ENCODE measurements around the gene MRPL55. TPM values are rescaled to one million over a fixed set of nuclear protein-coding genes. Genes with fewer than 3 reads are reported as not detected.

MRPL55 gene
- total and polyA plus RNA-seq, 2 of the 13 experiments (the other 11 are each of a cell fraction or from before 2014, with no cell fraction given), result 58.6 to 92.9 TPM

DNA sequence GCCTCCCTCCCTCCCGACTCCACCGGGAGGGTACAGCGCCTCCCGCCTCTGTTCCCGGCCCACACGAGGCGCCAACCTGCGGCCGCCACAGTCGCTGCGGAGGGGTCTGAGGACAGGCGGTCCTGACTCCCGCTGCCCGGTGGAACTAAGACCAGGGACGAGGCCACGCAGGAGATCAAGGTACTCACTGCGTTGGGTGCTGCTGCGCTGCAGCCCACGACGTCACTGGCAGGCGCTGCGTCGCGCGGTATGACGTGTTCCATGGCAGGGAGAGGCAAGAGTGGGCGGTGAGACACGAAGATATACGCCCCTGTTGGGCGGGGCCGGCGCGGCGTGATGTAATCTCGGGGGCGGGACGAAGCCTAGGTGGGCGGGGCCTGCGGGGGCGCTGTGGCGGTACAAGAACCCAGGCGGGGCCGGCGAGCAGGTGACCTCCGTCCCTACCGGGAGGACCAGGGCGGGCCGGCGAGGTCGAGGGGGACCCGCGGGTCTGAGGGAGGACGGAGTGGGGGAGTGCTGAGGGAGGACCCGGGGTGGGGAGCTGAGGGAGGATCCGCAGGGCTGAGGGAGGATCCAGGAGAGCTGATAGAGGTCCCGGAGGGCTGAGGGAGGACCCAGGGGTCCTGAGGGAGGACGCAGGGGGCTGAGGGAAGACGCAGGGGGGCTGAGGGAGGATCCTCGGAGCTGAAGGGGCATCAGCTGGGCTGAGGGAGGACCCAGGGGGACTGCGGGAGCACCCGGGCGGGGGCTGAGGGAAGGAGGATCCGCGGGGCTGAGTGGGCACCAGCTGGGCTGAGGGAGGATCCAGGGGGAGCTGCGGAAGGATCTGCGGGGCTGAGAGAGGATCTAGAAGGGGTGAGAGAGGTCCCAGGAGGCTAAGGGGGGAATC lies at the start of gene MRPL55 (continued):
- TF ChIP-seq ZNF619 (CRISPR knock-in tag; IDR thresholded peaks at IDR 0.05) (peak; percentile 97), TAF15 (IDR thresholded peaks at IDR 0.05; ENCODE audit: low read depth, low read length, poor library complexity, severe bottlenecking) (peak; percentile 86), ZSCAN25 (CRISPR knock-in tag; IDR thresholded peaks at IDR 0.05) (peak; percentile 85; the same call in 1 of the 2 replicates), PHB2 (IDR thresholded peaks at IDR 0.05; ENCODE audit: partially characterized antibody) (no peak), KAT2B (IDR thresholded peaks at IDR 0.05; ENCODE audit: borderline replicate concordance, low read depth, low read length) (no peak), ZEB1 (IDR thresholded peaks at IDR 0.05; ENCODE audit: insufficient replicate concordance, low read depth) (no peak), ASH2L (IDR thresholded peaks at IDR 0.05; ENCODE audit: insufficient read length, low read depth, low read length) (peak; percentile 66), SRF (IDR thresholded peaks at IDR 0.05; ENCODE audit: low read depth, low read length) (peak; percentile 74; the same call in 1 of the 2 replicates), BHLHE40 (IDR thresholded peaks at IDR 0.05; ENCODE audit: low read length) (no peak; the same call in 1 of the 2 replicates), ZNF552 (CRISPR knock-in tag; IDR thresholded peaks at IDR 0.05; ENCODE audit: borderline replicate concordance) (0 out of 2 replicates have a peak, but pooled peaks have one; percentile 62), BATF2 (CRISPR knock-in tag; IDR thresholded peaks at IDR 0.05) (no peak), ELF4 (CRISPR knock-in tag; IDR thresholded peaks at IDR 0.05; ENCODE audit: borderline replicate concordance) (no peak), DR1 (CRISPR knock-in tag; IDR thresholded peaks at IDR 0.05) (peak; percentile 86; the same call in 1 of the 2 replicates), JARID2 (CRISPR knock-in tag; IDR thresholded peaks at IDR 0.05; ENCODE audit: insufficient replicate concordance) (peak; percentile 63), ETV6 (CRISPR knock-in tag; conservative IDR thresholded peaks at IDR 0.05) (no peak), RARA (CRISPR knock-in tag; IDR thresholded peaks at IDR 0.05) (peak; percentile 46), ZNF382 (CRISPR knock-in tag; IDR thresholded peaks at IDR 0.05; ENCODE audit: borderline replicate concordance) (no peak), RAD21 (CRISPR knock-in tag; IDR thresholded peaks at IDR 0.05) (no peak), ZHX1 (CRISPR knock-in tag; IDR thresholded peaks at IDR 0.05; ENCODE audit: low read depth) (peak; percentile 99), ETV5 (CRISPR knock-in tag; IDR thresholded peaks at IDR 0.05; ENCODE audit: borderline replicate concordance) (peak; percentile 17; the same call in 1 of the 2 replicates), ZFAT (CRISPR knock-in tag; conservative IDR thresholded peaks at IDR 0.05) (no peak), ZSCAN31 (CRISPR knock-in tag; IDR thresholded peaks at IDR 0.05; ENCODE audit: low read depth) (peak; percentile 87; the same call in 1 of the 2 replicates), RBM22 (optimal IDR thresholded peaks at IDR 0.05; ENCODE audit: low read length) (no peak)
- TF ChIP-seq, protein P1, sequence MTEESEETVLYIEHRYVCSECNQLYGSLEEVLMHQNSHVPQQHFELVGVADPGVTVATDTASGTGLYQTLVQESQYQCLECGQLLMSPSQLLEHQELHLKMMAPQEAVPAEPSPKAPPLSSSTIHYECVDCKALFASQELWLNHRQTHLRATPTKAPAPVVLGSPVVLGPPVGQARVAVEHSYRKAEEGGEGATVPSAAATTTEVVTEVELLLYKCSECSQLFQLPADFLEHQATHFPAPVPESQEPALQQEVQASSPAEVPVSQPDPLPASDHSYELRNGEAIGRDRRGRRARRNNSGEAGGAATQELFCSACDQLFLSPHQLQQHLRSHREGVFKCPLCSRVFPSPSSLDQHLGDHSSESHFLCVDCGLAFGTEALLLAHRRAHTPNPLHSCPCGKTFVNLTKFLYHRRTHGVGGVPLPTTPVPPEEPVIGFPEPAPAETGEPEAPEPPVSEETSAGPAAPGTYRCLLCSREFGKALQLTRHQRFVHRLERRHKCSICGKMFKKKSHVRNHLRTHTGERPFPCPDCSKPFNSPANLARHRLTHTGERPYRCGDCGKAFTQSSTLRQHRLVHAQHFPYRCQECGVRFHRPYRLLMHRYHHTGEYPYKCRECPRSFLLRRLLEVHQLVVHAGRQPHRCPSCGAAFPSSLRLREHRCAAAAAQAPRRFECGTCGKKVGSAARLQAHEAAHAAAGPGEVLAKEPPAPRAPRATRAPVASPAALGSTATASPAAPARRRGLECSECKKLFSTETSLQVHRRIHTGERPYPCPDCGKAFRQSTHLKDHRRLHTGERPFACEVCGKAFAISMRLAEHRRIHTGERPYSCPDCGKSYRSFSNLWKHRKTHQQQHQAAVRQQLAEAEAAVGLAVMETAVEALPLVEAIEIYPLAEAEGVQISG (CRISPR knock-in tag; IDR thresholded peaks at IDR 0.05), result peak; percentile 89

Measured in HepG2 (cell line).